Mammary epithelial cell (primary cell): ENCODE results near the gene KRTAP5-5.
"Not testable (repeated sequence)": the region's sequence is repeated elsewhere in the genome, so short reads cannot be mapped to it uniquely, and the experiment has no call there.

Source experiments
- CTCF ChIP-seq, 2 donors: IDR thresholded peaks in 1 of 2; conservative IDR thresholded peaks in 1 of 2; 2 replicates each; pipeline ENCODE4 v1.5.1; 2011 to 2012; ENCODE audit warnings: inconsistent platforms in 2 of 2, low read length in 2 of 2, mild to moderate bottlenecking in 2 of 2, control low read depth in 1 of 2, low read depth in 1 of 2; ENCODE audit not compliant: insufficient read depth in 1 of 2; ENCODE audit errors: extremely low read depth in 1 of 2
- EZH2 ChIP-seq: IDR thresholded peaks from 2 replicates; pipeline ENCODE4 v1.6.1; 2012; ENCODE audit warnings: low read length, inconsistent platforms, borderline replicate concordance

GRCh38 chr11:1582909-1583308, 46.7 kb upstream of the KRTAP5-5 start:
- TF ChIP-seq EZH2; CTCF (conservative IDR thresholded peaks at IDR 0.05 in 1 of 2, IDR thresholded peaks at IDR 0.05 in 1 of 2; ENCODE audit: extremely low read depth in 1 of 2, insufficient read depth in 1 of 2, low read depth in 1 of 2, low read length in 2 of 2): not testable (repeated sequence)
